Aortic smooth muscle cell (primary cell): ENCODE results near the gene CEP152. TPM values are rescaled to one million over a fixed set of nuclear protein-coding genes. Genes with fewer than 3 reads are reported as not detected.

ENCODE experiments used
- total RNA-seq: library from RNA; depleted of rRNA; stranded (reverse); fragments of >200 nt; gene quantifications from 2 replicates; pipeline ENCODE4 v1.2.3, GENCODE V29; 2014

Gene CEP152
- total RNA-seq = 6.3 and 10.0 TPM in 2 replicates

GRCh38 chr15:48810414-48811324, at the start of gene CEP152:
Gene CEP152 (minus strand): TSS chr15:48811069. CDS start chr15:48805649, 5,420 bp downstream.

Other genes starting within 250 kb of the CEP152 start
- gene FBN1, start 165.4 kb downstream of the CEP152 start, total RNA-seq = 1,256 and 1,495 TPM in 2 replicates
- 274 and 287 TPM in 2 replicates for gene EID1, start 67.1 kb upstream of the CEP152 start, total RNA-seq
- 1.1 and 1.7 TPM in 2 replicates for gene SHC4, start 152.8 kb upstream of the CEP152 start, total RNA-seq
- 32.8 and 35.9 TPM in 2 replicates for gene SECISBP2L, start 235.4 kb upstream of the CEP152 start, total RNA-seq